ENCODE results near the gene NDE1. TPM values are rescaled to one million over a fixed set of nuclear protein-coding genes. Genes with fewer than 3 reads are reported as not detected.
A peak's percentile ranks its signal among the peaks of the same experiment; 100 is the strongest.

The NDE1 gene
- total RNA-seq, 4 donors from 2014 or later: 46.1 to 94.9 (median 70.1) TPM

DNA sequence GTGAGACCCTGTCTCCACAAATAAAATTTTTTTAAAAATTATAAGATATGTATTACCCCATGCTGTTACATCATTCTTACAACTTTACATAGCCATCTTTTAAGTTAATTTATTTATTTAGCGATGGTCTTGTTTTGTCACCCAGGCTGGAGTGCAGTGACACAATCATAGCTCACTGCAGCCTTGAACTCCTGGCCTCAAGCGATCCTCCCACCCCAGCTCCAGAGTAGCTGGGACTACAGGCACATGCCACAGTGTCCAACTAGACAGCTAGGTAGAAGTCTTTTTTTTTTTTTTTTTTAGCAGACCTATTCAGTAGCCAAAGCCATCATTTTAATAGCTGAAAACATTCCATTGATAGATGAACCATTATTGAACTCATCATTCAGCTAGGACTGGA lies 92.7 kb downstream of the NDE1 start:
- Histone ChIP-seq H3K36me3 (peaks cover 16 to 100% (median 94%) of the 10 kb centered on the region in 4 donors), H3K27ac (replicated peaks in 1 of 4) (peak overlapping the region; percentile 15 to 67 (median 42)), H3K27me3 (no peaks in the 10 kb centered on the region), H3K4me3 (no peak overlapping the region), H3K9me3 (no peaks in the 10 kb centered on the region), H3K4me1 (peaks cover 0 to 87% (median 58%) of the 10 kb centered on the region in 4 donors)
- no peak for DNase-seq (ENCODE audit: extremely low spot score)
- intact Hi-C loops (cut with DNase I): no loop called here
- TF ChIP-seq EP300 (IDR thresholded peaks at IDR 0.05) (no peak), POLR2AphosphoS5 (IDR thresholded peaks at IDR 0.05) (peak in 1 of 2 donors; percentile 33)
- 94% methylated on average over 2 of the region's 2 CpGs for WGBS

DNA sequence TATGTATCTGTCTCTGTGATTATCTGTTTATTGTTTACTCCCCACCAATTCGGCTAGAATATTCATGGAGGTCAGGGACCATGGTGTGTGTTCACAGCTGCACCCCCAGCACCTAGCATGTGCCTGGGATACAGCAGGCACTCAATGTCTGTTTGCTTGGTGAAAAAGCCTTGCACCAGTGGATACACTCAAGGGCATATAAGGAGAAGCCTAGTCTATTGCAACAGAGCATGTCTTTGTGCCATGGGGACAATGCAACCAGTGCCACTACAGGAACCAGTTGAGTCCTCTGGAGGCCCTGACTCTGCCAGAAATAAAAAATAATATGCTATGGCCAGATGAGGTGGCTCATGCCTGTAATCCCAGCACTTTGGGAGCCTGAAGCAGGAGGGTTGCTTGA lies 93.6 kb downstream of the NDE1 start:
- no peak for DNase-seq (ENCODE audit: extremely low spot score)
- H3K27me3 ChIP-seq: no peaks in the 10 kb centered on the region
- H3K9me3 ChIP-seq: no peaks in the 10 kb centered on the region
- peak overlapping the region; percentile 1 to 67 (median 26) for H3K27ac ChIP-seq (replicated peaks in 1 of 4)
- no peak for TF ChIP-seq EP300 (IDR thresholded peaks at IDR 0.05)
- TF ChIP-seq CTCF (IDR thresholded peaks at IDR 0.05): no peak
- peak in 1 of 2 donors; percentile 55 for TF ChIP-seq POLR2AphosphoS5 (IDR thresholded peaks at IDR 0.05)
- H3K4me3 ChIP-seq: no peak overlapping the region
- peaks cover 20 to 100% (median 94%) of the 10 kb centered on the region in 4 donors for H3K36me3 ChIP-seq
- intact Hi-C loops (cut with DNase I): no loop called here
- 75% methylated on average over 1 of the region's 1 CpG for WGBS
- H3K4me1 ChIP-seq: peaks cover 0 to 83% (median 63%) of the 10 kb centered on the region in 4 donors

DNA sequence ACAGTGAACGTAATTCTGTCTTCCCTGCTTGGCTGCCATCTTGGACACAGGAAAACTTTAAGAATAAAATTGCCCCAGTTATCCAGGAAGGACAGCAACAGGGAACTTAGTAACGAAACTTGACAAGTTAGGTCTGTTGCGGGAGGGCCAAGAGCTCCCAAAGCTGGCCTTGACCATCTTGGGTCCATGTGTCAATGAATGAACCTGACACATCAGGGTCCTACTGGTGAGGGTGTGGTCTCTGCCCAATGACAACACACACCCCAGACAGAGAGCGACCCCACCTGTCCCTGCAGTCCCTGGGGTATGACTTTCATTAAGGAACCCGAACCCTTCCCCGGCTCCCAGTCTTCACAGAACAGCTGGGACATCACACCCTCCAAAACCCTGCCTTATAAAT lies 96.3 kb downstream of the NDE1 start:
- intact Hi-C loops (cut with DNase I): no loop called here
- WGBS: 90% methylated on average over 6 of the region's 6 CpGs
- no peak for DNase-seq (ENCODE audit: extremely low spot score)
- Histone ChIP-seq H3K27me3 (no peaks in the 10 kb centered on the region), H3K9me3 (no peaks in the 10 kb centered on the region), H3K27ac (replicated peaks in 1 of 4) (peak overlapping the region; percentile 70 to 75 (median 73)), H3K36me3 (peaks cover 16 to 100% (median 89%) of the 10 kb centered on the region in 4 donors), H3K4me3 (no peak overlapping the region), H3K4me1 (peaks cover 0 to 74% (median 67%) of the 10 kb centered on the region in 4 donors)
- no peak for TF ChIP-seq CTCF (IDR thresholded peaks at IDR 0.05)
- TF ChIP-seq POLR2A (IDR thresholded peaks at IDR 0.05; ENCODE audit: low read depth): no peak
- peak in 1 of 2 donors; percentile 57 for TF ChIP-seq POLR2AphosphoS5 (IDR thresholded peaks at IDR 0.05)
- no peak for TF ChIP-seq EP300 (IDR thresholded peaks at IDR 0.05)

DNA sequence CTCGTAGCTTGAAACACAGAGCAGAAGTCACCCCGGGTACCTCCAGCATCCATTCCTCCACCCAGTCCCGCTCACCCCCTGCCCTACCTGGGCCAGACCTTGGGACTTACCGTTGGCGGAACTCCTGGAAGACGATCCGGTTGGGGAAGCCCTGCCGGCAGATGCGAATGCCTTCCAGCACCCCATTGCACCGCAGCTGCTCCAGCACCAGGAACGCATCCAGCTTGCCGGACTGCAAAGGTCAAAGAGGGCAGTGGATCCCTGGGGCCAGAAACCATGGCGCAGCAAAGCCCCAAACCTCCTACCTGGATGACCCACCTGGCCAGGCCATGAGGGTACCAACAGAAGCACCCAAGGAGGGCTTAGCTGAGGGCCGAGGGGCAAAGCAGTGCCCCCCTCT lies 97.9 kb downstream of the NDE1 start:
- Histone ChIP-seq H3K36me3 (peaks cover 13 to 100% (median 88%) of the 10 kb centered on the region in 4 donors), H3K27ac (replicated peaks in 1 of 4) (peak overlapping the region; percentile 70 to 75 (median 73)), H3K9me3 (no peaks in the 10 kb centered on the region), H3K27me3 (no peaks in the 10 kb centered on the region), H3K4me1 (peaks cover 0 to 79% (median 70%) of the 10 kb centered on the region in 4 donors), H3K4me3 (no peak overlapping the region)
- TF ChIP-seq EP300 (IDR thresholded peaks at IDR 0.05): no peak
- no peak for TF ChIP-seq POLR2A (IDR thresholded peaks at IDR 0.05; ENCODE audit: low read depth)
- peak; percentile 45 to 69 for TF ChIP-seq POLR2AphosphoS5 (IDR thresholded peaks at IDR 0.05)
- TF ChIP-seq CTCF (IDR thresholded peaks at IDR 0.05): no peak
- no peak for DNase-seq (ENCODE audit: extremely low spot score)
- 66% methylated on average over 14 of the region's 14 CpGs for WGBS
- intact Hi-C loops (cut with DNase I): no loop called here

GRCh38 chr16:15748654-15749053 lies 98.6 kb downstream of the NDE1 start:
- Histone ChIP-seq H3K27ac (replicated peaks in 1 of 4) (peak overlapping the region; percentile 70 to 75 (median 73)), H3K36me3 (peaks cover 7 to 100% (median 88%) of the 10 kb centered on the region in 4 donors), H3K27me3 (no peaks in the 10 kb centered on the region), H3K9me3 (no peaks in the 10 kb centered on the region), H3K4me1 (peaks cover 0 to 80% (median 72%) of the 10 kb centered on the region in 4 donors), H3K4me3 (no peak overlapping the region)
- no peak for DNase-seq (ENCODE audit: extremely low spot score)
- intact Hi-C loops (cut with DNase I): no loop called here
- 83% methylated on average over 2 of the region's 2 CpGs for whole genome bisulfite sequencing
- TF ChIP-seq POLR2AphosphoS5 (IDR thresholded peaks at IDR 0.05): peak in 1 of 2 donors; percentile 40
- no peak for TF ChIP-seq POLR2A (IDR thresholded peaks at IDR 0.05; ENCODE audit: low read depth)

- WGBS: 21% methylated on average over 2 of the region's 2 CpGs
- intact Hi-C loops (cut with DNase I): no loop called here
- no peaks in the 10 kb centered on the region for H3K27me3 ChIP-seq
- no peak overlapping the region for H3K4me3 ChIP-seq
- TF ChIP-seq POLR2AphosphoS5 (IDR thresholded peaks at IDR 0.05): peak in 1 of 2 donors; percentile 58
- no peak for TF ChIP-seq EP300 (IDR thresholded peaks at IDR 0.05)
- TF ChIP-seq POLR2A (IDR thresholded peaks at IDR 0.05; ENCODE audit: low read depth): no peak
- no peak for TF ChIP-seq CTCF (IDR thresholded peaks at IDR 0.05)
- H3K27ac ChIP-seq (replicated peaks in 1 of 4): peak overlapping the region; percentile 70 to 75 (median 73)
- no peak for DNase-seq (ENCODE audit: extremely low spot score)
- peaks cover 4 to 100% (median 87%) of the 10 kb centered on the region in 4 donors for H3K36me3 ChIP-seq
- peaks cover 0 to 80% (median 71%) of the 10 kb centered on the region in 4 donors for H3K4me1 ChIP-seq
- H3K9me3 ChIP-seq: no peaks in the 10 kb centered on the region
These were observed 99.3 kb downstream of the NDE1 start for GRCh38 chr16:15749371-15749770.

Measured in esophagus muscularis mucosa (tissue), 4 donors.